Astrocyte of the cerebellum (primary cell): ENCODE results near the gene PNPLA8.

ENCODE experiments used
- DNase-seq: peaks from one replicate; pipeline ENCODE4 v3.0.0-alpha.2; 2011; ENCODE audit warnings: low read depth
- H3K4me3 ChIP-seq: 2 replicates; pipeline ENCODE4 v1.5.1; 2011; ENCODE audit warnings: mild to moderate bottlenecking, low read depth, low read length, moderate library complexity
- in situ Hi-C: cut with HindIII; loops from 2 replicates; pipeline ENCODE4 v1.10.0; 2017; ENCODE audit warnings: low sequenced_read_pairs
- TF ChIP-seq, protein P1 (sequence below): IDR thresholded peaks from 2 replicates; pipeline ENCODE4 v1.5.1; 2012; ENCODE audit warnings: low read length, low read depth, moderate library complexity, mild to moderate bottlenecking; ENCODE audit errors: missing control alignments

Gene PNPLA8

GRCh38 chr7:108440613-108441012 lies 85.3 kb downstream of the PNPLA8 start:
- no peak overlapping the region for H3K4me3 ChIP-seq
- no peak for DNase-seq
- TF ChIP-seq, protein P1, sequence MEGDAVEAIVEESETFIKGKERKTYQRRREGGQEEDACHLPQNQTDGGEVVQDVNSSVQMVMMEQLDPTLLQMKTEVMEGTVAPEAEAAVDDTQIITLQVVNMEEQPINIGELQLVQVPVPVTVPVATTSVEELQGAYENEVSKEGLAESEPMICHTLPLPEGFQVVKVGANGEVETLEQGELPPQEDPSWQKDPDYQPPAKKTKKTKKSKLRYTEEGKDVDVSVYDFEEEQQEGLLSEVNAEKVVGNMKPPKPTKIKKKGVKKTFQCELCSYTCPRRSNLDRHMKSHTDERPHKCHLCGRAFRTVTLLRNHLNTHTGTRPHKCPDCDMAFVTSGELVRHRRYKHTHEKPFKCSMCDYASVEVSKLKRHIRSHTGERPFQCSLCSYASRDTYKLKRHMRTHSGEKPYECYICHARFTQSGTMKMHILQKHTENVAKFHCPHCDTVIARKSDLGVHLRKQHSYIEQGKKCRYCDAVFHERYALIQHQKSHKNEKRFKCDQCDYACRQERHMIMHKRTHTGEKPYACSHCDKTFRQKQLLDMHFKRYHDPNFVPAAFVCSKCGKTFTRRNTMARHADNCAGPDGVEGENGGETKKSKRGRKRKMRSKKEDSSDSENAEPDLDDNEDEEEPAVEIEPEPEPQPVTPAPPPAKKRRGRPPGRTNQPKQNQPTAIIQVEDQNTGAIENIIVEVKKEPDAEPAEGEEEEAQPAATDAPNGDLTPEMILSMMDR: no peak
- in situ Hi-C loops: no loop called here

DNA sequence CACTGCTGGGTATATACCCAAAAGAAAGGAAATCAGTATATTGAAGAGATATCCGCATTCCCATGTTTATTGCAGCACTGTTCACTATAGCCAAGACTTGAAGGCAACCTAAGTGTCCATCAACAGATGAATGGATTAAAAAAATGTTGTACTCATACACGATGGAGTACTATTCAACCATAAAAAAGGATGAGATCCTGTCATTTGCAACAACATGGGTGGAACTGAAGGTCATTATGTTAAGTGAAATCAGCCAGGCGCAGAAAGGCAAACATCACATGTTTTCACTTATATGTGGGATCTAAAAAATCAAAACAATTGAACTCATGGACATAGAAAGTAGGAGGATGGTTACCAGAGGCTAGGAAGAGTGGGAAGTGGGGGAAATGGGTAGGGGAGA lies 89.0 kb downstream of the PNPLA8 start:
- TF ChIP-seq, protein P1: no peak
- in situ Hi-C loops: no loop called here
- H3K4me3 ChIP-seq: no peak overlapping the region

GRCh38 chr7:108434010-108434409 lies 91.9 kb downstream of the PNPLA8 start:
- in situ Hi-C loops: no loop called here
- TF ChIP-seq, protein P1: no peak
- no peak overlapping the region for H3K4me3 ChIP-seq
- DNase-seq: no peak

More for the DNA sequence above, 89.0 kb downstream of the PNPLA8 start:
- no peak for DNase-seq

GRCh38 chr7:108431099-108431498 lies 94.8 kb downstream of the PNPLA8 start:
- TF ChIP-seq, protein P1: no peak
- no peak for DNase-seq
- H3K4me3 ChIP-seq: no peak overlapping the region
- in situ Hi-C loops: no loop called here

DNA sequence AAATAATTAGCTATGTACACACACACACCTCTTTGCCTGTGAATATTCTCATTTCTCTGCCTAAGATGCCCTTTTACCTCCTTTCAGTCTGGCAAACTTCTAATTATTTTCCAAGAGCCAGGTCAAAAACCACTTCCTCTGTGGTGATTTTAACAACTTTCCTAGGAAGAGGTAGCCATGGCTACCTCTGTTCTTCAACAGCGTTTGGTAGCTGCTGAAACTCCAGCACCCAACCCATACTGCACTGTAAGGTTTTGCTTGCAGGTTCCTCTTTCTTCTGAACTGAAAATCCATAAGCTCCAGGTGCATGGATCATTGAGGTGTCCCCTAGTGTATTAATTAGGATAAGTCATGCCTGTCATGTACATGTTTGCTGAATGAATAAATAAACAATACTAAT lies 95.3 kb downstream of the PNPLA8 start:
- in situ Hi-C loops: no loop called here
- TF ChIP-seq, protein P1: no peak
- DNase-seq: no peak
- no peak overlapping the region for H3K4me3 ChIP-seq

DNA sequence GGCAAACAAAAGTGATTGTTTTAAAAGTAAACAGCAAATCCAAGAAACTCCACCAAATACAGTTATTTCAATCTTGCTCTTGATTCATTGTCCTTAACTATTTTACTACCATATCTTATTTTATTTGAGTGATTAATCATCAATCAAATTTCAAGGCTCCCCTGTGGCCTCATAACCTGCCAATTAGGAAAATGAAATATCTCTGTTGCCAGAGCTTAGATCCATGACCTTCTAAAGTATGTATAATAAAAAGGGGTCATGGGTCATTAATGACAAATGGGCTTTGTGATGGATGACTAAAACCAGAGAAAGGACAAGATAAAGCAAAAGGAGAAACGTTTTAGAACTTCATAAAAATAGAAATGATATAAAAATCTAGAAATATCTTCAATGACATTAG lies 98.2 kb downstream of the PNPLA8 start:
- no peak overlapping the region for H3K4me3 ChIP-seq
- TF ChIP-seq, protein P1: no peak
- in situ Hi-C loops: no loop called here
- DNase-seq: no peak
